ENCODE data around the gene MAGI1. TPM values are rescaled to one million over a fixed set of nuclear protein-coding genes. Genes with fewer than 3 reads are reported as not detected.

Gene MAGI1
- total RNA-seq, 1 donor from 2014 or later: 37.5 TPM

DNA sequence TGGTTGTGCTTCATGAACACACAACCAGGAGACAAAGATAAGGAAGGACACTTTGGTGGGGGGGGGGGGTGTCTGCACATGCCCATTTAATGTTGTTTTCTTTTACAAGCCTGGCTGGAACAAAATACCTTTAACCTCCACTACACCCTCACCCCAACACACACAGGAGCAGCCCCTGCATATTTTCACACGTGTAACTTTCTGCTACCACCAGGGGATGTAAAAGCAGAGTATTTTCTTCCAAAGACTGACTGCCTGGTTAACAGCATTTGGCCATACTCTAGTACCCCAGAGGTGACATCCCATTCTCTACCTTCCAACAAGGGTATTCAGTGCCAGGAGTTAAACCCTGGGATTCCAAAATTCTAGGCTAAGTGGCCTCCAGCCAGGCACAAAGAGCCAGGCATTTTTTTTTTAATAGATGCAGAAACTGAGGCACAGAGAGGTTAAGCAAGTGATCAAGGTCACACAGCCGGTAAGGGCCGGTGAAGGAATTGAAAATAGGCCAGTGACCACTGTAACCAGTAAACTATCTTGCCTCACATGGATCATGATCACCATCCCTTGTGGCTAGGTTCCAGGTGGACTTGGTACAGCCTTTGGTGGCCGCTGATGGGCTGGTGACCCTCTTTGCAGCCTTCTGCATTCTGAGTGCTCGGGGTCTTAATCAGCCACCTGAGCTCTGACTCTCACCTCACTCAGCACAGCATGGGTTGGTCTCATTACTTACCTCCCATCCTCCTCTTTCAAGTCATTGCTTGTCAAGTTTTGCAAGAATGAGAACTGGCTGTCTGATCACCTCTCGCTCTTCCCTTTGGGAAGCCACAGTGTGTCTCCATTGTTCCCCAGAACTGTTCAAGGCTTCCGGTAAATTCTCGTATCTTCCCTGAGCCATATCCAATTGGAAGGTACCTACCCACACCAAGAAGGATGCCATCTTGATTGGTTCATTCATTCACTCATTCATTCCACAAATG is 20.4 kb downstream of the MAGI1 start:
- DNase-seq: no peak
- no peak for ATAC-seq
- intact Hi-C loops (cut with micrococcal nuclease): no loop called here

DNA sequence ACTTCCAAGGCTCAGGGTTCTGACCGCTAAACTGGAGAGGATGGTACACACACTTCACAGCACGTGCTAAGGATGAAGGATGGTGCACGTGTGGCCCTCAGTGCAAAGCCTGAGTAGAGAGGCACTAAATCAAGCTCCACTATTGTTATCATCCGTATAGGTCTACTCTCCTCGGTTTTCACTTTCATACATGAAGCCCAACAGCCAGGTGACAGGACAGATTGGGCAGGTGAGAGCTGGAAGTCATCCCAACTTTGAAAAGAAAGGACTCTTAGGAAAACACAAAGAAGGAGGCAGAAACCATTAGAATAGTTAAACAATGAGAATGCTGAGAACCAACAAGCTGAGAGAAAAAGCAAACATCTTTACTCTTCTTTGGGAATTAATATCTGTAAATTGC is 21.1 kb downstream of the MAGI1 start:
- ATAC-seq (no peak), DNase-seq (no peak)
- intact Hi-C loops (cut with micrococcal nuclease): no loop called here

DNA sequence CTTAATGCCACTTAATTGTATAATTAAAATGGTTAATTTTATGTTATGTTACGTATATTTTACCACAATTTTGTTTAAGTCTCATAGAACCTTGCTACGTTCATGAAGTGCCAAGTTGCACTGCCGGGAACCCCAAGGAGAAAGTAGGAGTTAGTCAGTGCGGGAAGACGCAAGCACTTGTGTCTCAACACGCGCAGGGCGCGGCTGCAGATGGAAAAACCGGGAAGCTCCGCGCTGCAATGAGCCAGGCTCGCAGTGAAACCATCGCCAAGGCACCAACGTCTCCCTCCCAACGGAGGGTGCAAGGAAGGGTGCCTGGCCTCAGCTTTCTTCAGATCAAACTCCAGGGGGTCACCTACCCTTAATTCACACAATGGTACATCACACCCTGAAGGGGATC is 21.6 kb downstream of the MAGI1 start:
- no peak for ATAC-seq
- intact Hi-C loops (cut with micrococcal nuclease): no loop called here
- no peak for DNase-seq

GRCh38 chr3:66015841-66016240 is 22.9 kb downstream of the MAGI1 start:
- intact Hi-C loops (cut with micrococcal nuclease): no loop called here
- ATAC-seq (no peak), DNase-seq (no peak)

GRCh38 chr3:66014651-66015050 is 24.1 kb downstream of the MAGI1 start:
- ATAC-seq (peak; percentile 7), DNase-seq (no peak)
- intact Hi-C loops (cut with micrococcal nuclease): no loop called here

DNA sequence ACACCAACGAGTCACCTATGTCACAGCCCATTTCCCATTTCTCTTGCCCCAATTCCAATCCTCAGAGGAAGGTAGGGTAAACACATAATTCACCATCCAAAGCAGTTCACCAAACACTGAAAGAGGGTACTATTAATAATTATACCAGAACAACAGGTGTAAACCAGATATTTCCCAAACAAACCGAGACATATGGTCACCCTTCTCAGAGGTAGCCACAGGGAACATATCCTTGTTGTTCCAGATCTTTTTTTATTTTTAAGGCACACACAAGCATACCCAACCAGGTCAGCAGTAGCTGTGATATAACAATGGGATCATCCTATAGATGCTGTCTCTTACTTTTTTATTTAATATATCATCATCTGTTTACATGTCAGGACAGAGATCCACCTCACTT is 24.7 kb downstream of the MAGI1 start:
- intact Hi-C loops (cut with micrococcal nuclease): no loop called here
- ATAC-seq (no peak), DNase-seq (no peak)

- intact Hi-C loops (cut with micrococcal nuclease): no loop called here
- ATAC-seq (no peak), DNase-seq (no peak)
Observed at GRCh38 chr3:66012711-66013110, 26.0 kb downstream of the MAGI1 start.

DNA sequence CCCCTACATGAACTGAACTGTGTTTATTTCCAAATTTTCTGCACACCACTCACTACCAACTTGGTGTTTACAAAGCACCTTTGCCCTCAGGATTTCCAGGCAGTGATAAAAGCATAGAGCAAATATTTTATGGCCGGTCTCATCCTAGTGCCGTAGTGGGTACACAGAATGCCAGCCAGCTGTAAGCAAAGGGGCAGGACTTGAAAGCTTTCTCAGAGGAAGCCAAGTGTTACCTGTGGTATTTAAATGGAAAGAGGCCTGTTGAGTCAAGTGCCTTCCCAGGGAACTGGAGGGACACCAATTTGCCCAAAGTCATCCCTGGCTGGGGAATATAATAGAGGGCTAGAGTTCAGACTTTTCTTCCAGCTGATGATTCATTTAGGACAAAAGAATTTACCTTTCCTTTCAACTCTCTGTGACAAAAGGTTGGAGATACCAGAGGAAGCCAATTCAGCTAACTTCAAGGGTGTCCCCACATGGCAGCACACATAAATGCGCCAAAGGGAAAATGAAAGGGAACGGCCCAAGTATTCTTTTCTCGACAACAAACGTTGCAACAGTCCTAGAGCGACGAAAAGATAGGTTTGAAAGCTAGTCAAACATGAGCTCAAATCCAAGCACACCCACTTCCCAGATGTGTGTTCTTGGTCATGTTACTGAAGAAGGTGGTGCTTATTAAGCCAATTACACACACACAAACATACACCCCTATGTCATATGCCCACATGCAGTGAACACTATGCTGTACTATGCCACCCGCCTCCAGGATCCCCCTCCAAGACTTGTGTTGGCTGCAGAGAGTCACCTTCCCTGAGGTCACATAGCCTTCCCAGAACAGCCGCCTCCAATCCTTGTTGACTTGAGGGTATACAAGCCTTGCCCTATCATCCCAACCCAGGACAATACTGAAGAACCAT is 27.7 kb downstream of the MAGI1 start:
- no peak for DNase-seq
- peak; percentile 44 for ATAC-seq
- intact Hi-C loops (cut with micrococcal nuclease): no loop called here

GRCh38 chr3:66010348-66010738 is 28.4 kb downstream of the MAGI1 start:
- ATAC-seq (no peak), DNase-seq (no peak)
- intact Hi-C loops (cut with micrococcal nuclease): no loop called here

GRCh38 chr3:66004244-66004643 is 34.5 kb downstream of the MAGI1 start:
- DNase-seq (peak; percentile 39), ATAC-seq (peak; percentile 89)
- intact Hi-C loops (cut with micrococcal nuclease): no loop called here

DNA sequence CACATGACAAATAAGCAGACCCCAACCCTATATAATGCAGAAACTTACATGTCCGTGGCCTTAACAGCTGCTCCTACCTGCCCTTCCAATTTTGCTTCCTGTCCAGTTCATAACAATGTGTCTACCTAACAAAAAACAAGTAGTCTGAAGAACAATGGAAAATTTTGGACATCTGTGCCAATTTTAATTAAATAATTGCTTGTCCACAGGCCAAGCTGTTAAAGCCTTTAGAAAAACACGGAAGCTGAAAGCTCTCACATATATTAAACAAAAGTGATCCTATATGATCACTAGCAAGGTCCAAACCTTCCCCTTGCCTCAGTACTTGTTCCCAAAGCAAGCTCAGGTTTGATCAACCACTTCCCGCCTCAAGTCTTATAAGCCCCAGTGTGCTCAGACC is 37.1 kb downstream of the MAGI1 start:
- no peak for ATAC-seq
- intact Hi-C loops (cut with micrococcal nuclease): no loop called here
- DNase-seq: no peak

GRCh38 chr3:66000506-66000905 is 38.2 kb downstream of the MAGI1 start:
- intact Hi-C loops (cut with micrococcal nuclease): no loop called here
- DNase-seq: no peak
- ATAC-seq: no peak

- DNase-seq (no peak), ATAC-seq (no peak)
- intact Hi-C loops (cut with micrococcal nuclease): no loop called here
Observed at GRCh38 chr3:65999606-66000005, 39.1 kb downstream of the MAGI1 start.

- intact Hi-C loops (cut with micrococcal nuclease): no loop called here
- DNase-seq: peak; percentile 30
Observed at GRCh38 chr3:65996589-65996988, 42.1 kb downstream of the MAGI1 start.

GRCh38 chr3:65995515-65995914 is 43.2 kb downstream of the MAGI1 start:
- no peak for ATAC-seq
- no peak for DNase-seq
- intact Hi-C loops (cut with micrococcal nuclease): no loop called here

More at GRCh38 chr3:65996589-65996988, 42.1 kb downstream of the MAGI1 start:
- peak; percentile 53 for ATAC-seq

- intact Hi-C loops (cut with micrococcal nuclease): no loop called here
- DNase-seq: no peak
- no peak for ATAC-seq
Observed at GRCh38 chr3:65995030-65995429, 43.7 kb downstream of the MAGI1 start.

GRCh38 chr3:65993134-65993900 is 45.4 kb downstream of the MAGI1 start:
- ATAC-seq (no peak), DNase-seq (no peak)
- intact Hi-C loops (cut with micrococcal nuclease): no loop called here

DNA sequence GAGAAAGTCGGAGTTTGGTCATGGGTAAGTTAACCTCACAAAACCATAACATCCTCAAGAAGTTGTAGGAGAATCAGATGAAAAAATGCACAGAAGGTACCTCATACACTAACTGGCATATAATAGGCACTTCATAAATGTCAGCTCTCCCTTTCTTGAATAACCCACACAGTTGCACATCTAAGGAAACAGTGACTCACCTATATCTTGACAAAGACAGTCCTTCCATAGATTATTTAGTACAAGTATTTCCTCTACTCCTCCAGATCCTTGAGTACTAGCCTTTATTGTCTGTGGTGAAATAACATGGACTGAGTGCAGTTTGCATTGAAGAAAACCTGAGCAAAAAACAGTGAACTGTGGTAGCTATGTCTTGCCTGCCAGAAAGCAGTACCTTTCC is 46.6 kb downstream of the MAGI1 start:
- no peak for ATAC-seq
- DNase-seq: no peak
- intact Hi-C loops (cut with micrococcal nuclease): no loop called here

DNA sequence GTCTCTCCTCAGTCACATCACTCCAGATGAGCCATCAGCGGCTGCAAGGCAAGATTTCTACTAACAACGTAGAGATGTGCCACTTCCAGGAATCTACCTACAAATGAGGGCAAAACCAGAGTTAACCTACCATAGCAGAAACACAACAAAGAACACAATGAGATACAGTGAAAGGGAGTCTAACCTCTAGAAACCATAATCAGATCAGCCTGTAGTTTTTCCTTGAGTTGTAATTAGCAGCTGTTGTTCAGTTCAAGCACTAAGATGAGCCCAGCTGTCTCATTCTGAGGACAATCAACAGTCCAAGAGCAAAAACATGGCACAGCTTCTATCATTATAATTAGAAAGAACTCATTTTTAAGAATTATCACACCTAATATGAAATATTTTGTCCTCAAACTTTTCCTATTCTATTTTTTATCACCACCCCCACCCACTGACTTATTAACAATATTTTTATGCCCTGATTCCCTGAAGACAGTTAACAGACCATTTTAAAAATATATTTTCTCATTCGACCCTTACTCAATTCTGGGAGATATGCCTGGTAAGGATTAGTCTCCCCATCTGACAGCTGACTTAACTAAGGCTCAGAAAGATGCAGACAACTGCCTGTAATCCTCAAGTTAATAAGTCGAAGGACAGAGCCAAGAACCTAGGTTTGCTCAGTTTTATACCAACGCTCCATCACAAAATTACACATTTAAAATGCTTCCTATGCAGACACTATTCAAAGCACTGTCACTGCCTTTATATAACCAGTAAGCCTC is 50.1 kb downstream of the MAGI1 start:
- intact Hi-C loops (cut with micrococcal nuclease): no loop called here
- DNase-seq (no peak), ATAC-seq (no peak)

Measured in left ventricle myocardium superior (tissue), 1 donor.